Right forelimb (tissue), 1 donor: ENCODE measurements around the gene SHISAL2A.
A peak's percentile ranks its signal among the peaks of the same experiment; 100 is the strongest.

Experiments used
- DNase-seq: peaks from one replicate; pipeline ENCODE4 v3.0.0-alpha.2; 2018

SHISAL2A gene

DNA sequence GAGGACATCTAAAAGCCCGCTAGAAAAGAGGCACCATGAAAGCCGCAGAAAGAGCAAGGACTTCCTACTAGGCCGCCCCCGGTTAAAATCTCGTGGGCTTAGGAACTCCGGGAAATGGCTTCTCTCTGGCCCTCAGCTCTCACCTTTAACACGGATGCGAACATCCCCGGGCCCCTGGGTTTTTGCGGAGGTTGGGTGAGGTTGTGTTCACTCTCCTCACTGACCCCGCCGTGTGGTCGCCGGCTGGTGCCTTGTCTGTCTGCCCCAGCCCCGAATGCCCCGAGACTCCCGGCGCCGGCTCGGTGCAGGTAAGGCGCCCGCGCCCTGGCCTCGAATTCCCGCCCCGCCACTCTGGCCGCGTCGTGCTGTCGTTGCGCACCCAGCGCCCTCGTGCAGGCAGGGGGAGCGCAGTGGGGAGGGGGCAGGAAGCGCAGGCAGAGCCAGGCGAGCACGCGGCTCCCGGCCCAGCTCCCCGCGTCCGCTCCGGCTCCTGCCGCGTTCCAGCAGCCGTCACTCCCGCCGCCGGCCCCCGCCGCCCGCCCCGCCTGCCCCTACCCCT, at the start of gene SHISAL2A:
Gene SHISAL2A, plus strand, starts transcription at position 437 of the 559 bp plus-strand sequence. CDS start 326 bp downstream, outside the sequence.
- peak; percentile 70 for DNase-seq

DNA sequence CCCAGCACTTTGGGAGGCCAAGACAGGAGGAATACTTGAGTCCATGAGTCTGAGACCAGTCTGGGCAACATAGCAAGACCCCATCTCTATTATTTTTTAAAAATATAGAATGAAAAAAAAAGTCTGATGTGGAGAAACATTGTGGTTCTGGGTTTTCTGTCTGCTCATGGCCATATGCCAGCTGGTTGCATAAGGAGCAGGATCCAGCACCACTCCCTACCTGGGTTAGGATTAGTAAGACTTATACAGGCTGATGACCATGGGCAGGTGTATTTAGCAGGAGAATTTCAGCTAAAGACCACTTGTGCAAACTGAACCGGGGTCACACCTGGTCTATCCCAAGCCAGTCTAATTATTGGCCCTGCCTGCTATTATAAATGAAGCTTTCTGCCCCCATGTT, 47.5 kb upstream of the SHISAL2A start:
- DNase-seq = no peak

DNA sequence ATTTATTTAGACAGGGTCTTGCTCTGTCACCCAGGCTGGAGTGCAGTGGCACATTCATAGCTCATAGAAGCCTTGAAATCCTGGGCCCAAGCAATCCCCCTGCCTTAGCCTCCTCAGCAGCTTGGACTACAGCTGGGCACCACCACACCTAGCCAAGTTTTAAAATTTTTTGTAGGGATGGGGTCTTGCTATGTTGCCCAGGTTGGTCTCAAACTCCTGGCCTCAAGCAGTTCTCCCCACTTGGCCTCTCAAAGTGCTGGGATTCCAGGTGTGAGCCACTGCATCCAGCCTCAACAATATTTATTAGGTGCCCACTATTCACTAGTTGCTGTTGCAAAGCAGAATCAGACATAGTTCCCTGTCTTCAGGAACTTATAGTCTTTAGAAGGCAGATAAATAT, 44.9 kb upstream of the SHISAL2A start:
- no peak for DNase-seq

DNA sequence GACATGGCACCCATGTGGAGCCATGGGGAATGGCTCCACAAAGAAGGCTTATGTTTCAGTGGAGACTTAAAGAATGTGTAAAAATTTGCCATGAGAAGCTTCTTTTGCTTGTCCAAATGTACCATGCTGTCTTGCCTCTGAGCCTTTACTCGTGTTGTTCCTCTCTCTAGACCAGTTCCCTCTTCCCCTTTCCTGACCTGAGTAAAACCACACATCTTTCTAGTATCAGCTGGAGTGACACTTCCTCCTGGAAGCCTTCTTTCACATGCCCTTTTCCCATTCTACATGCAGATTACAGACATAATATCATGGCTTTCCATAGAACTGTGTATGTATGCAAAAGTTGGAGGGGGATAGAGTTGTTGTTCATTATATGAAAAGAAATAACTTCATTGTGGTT, 44.4 kb upstream of the SHISAL2A start:
- DNase-seq = no peak

DNA sequence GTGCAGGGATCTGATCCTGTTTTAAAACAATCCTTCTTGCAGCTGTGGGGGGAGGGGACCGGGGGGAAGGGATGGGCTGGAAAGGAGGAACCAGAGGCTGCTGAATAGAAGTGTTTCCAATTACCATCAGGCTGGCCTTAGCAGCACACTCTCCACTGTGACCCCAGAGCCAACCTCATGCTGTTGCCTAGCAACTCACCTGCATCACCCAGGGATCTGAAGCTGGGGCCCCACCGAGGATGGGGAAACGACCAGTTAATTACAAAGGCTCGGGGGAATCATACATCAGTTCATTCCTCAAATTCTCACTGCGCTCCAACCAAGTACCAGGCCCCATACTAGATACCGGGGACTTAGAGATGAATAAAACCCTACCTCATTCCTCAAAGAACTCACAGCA, 42.7 kb upstream of the SHISAL2A start:
- no peak for DNase-seq

DNA sequence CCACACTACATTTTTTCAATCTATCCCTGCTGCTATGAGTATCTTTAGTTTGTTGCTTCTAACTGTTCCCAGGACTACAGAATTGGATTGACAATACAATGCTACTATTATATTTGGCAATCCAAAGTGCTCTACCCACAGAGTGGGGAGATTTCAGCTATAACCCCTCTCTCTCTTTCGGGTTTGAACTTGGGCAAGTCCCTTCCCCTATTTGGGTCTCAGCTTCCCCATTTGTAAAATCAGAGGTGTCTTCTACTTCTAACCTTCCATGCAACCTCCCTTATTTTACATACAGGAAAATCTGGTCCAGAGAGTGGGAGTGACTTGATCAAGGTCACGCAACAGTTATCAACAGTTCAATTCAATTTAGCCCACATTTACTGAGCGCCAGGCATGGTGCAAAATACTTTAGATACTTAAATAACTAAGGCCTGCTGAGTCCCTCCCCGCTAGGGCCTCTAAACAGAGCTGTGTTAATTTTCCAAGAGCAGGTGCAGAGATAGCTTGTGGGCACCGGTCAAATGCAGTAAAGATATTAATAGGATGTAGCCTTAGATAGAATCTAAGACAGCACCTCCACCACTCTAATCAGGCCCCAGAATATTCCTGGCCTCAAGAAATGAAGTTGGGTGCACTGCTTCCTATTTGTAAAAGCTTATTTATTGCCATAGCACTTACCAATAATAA, 40.2 kb upstream of the SHISAL2A start:
- no peak for DNase-seq

DNA sequence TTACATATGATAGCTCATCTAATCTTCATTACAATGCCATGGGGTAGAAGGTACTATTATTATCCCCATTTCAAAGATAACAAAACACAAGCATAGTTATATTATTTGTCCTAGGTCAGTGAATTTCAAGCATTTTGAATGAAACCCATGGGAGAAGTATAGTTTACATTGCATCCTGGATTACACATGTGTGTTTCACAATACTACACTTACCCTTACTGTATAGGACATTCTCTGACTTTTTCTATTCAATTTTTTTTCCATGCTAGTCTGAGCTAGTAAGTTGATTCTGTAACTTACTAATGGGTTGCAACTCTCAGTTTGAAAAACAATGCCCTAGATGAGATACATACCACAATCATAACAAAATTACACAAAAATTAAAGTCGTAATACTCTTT, 39.5 kb upstream of the SHISAL2A start:
- DNase-seq = no peak

DNA sequence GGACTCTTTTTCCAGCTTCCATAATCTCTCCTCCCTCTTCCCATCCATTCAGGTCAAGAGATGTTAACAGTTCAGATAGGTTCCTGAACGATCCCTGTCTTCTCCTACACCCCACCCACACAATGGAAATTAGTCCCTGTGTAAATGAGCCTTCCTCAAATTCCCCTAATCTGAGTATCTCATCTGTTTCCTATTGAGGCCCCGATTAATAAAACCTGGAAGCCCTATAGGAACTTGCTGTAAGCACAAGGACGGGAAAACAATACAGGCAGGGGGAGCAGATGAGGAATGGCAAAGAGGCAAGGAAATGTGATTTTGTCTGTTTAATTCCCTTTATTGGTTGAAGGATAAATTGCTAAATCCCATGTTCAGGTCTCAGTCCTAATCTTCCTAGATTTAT, 37.9 kb upstream of the SHISAL2A start:
- no peak for DNase-seq

DNA sequence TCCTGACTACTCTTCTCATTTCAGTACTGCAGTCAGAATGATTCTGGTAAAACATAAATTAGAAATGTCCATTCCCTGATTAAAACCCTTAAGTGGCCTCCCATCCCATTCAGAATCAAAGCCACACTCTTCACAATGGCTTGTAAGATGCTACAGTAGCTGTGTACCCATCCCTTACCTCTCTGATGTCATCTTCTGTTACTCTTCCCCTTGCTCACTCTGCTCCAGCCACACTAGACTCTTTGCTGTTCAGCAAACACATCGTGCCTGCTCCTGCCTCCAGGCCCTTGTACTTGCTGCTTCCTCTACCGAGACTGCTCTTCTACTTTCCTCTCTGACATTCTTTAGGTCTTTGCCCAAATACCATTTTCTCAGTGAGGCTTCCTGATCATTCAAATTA, 35.1 kb upstream of the SHISAL2A start:
- DNase-seq = no peak

DNA sequence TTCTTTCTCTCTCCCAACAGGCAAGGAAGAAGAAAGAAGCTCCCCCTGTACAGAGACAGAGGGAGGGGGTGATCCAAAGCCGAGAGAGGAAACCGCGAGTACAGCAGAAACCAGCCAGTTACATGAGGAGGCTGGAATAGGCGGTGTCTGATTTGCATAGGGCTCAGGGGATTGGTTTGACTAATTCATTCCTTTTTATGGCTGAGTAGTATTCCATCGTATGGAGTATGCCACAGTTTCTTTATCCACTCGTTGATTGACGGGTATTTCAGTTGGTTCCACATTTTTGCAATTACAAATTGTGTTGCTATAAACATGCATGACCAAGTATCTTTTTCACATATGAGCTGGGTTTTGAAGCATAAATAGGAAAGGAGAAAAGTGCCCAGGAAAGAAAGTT, 34.2 kb upstream of the SHISAL2A start:
- DNase-seq = no peak

DNA sequence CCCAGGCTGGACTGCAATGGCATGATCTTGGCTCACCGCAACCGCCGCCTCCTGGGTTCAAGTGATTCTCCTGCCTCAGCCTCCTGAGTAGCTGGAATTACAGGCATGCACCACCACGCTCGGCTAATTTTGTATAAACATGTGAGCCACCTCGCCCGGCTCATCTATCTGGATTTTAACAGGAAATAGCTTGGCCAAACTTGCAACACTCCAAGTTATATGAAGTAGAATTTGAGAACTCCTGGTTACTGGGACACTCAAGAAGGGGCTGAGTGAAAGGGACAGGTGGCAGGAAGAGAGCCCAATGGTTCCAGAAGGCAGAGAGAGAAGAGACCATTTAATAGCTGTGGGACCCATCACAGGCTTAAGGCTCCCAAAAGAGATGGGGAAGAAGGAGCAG, 33.7 kb upstream of the SHISAL2A start:
- DNase-seq = no peak

DNA sequence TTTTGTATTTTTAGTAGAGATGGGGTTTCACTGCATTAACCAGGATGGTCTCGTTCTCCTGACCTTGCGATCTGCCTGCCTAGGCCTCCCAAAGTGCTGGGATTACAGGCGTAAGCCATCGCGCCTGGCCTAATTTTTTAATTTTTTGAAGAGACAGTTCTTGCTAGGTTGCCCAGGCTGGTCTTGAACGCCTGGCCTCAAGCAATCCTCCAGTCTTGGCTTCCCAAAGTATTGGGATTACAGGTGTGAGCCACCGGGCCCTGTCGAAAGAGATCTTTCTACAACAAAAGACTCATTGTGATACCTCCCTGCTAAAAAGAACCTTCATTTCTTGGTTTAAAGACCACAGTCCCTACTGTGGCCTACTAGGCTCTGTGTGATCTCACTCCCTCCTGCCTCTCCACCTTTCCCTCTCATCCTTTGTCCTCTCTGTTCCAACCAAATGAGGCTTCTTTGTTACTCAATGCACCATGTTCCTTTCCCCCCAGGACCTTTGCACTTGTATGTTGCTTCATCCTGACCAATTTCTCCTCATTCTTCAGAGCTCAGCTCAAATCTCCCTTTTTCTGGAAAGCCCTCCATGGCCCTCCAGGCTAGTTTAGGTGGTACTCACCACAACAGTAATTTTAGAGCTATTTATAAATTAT, 32.3 kb upstream of the SHISAL2A start:
- no peak for DNase-seq

DNA sequence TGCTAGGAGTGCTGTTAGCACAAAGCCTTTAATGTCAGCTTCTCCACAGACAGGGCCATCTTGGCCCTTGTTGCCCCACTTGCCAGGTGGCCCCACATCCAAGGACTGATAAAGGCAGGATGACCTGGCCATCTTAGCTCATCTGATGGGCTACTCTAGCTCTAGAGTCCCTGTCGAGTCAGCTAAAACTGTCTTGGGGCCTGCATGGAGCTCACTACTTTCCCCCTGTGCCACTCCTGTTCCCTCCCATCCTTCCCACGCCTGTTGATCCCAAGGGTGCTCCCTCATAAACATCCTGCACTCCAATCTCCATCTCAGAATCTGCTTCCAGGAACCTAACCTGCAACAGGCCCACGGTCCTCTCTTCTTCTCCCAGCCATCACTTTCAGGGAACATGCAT, 31.4 kb upstream of the SHISAL2A start:
- DNase-seq = no peak

DNA sequence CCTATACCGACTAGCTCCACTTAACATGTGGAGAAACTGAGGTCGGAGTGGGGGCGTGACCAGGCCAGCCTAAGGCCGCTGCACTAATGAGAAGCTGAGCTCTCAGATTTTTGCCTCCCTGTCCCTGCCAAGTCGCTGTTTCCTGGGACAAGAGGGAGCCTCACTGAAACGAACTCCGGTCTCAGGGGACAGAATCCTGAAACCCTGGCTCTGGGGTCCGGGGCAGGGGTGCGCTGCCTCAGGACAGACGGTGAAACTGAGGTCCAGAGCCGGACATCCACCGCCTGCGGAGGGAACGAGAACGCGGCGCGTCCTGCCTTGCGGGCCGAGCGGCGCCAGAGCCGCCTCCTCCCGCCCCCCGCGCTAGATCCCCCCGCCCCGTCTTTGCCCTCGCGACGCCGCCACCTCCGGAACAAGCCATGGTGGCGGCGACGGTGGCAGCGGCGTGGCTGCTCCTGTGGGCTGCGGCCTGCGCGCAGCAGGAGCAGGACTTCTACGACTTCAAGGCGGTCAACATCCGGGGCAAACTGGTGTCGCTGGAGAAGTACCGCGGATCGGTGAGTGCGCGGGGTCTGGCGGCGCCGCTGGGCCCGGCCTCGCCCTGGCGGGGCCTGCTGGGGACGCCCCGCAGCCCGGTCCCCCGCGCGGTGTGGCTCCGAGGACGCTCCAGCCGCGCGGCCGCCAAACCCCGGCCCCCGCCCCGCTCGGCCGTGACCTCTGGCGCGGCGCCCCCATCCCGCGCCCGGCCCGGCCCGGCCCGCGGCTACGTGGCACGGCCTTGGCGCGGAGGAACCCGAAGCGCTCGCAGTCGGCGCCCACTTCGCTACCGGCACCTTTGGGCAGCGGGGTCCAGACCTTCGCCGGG, 30.7 kb upstream of the SHISAL2A start, which contains the start of gene GPX7:
Gene GPX7, plus strand, starts transcription at position 381 of the 865 bp plus-strand sequence. Its CDS starts 39 bp downstream, at position 420.
- peak; percentile 76 for DNase-seq

DNA sequence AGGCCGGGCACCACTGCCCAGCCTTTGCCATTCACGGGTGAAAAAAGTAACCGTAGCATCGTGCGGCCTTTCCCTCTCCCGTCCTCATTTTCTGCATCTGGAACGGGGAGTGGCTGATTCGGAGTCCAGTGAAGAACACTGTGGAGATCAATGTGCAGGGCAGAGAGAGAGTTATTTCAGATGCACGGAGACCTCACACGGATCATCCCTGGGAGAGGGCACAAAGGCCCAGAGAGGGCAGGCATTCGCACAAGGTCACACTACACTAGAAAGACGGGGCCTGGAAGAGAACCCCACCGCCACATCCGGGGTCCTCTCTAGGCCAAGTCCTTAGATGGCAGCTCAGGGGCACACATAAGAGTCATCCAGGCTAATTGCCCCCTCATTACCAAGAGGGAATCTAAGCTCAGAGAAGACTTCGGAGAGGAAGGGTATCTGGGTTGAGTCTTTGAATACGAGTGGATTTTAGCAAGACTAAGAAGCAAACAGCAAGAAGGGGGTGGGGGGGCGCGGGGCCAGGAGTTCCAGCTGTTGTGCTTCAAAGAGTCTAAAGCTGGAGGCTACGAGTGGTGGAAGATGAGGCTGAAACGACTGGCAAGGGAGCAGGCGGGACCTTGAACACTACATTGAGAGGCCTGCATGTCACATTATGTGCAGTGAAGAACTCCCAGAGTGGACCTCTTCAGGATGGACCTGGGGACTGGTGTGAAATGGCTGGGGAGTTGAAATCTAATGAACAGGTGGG, 29.9 kb upstream of the SHISAL2A start:
- DNase-seq = peak; percentile 74

DNA sequence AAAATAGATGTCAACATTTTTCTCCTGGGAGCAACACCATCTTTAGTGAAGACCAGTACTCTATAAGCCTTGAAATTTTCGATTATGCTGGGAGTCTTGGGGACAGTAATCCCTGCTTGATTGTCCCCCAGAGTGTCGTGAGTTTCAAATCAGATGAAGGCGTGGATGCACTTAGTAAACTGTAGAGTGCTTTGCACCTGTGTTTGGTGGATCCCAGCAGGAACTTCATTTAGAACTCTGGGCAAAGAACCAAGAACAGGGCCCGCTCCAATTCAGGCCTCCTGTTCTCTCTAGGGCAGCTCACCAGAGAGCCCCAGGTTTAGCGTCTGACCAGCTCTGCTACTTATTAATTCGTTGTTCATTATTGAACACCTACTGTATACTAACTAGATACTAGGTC, 29.3 kb upstream of the SHISAL2A start:
- no peak for DNase-seq

DNA sequence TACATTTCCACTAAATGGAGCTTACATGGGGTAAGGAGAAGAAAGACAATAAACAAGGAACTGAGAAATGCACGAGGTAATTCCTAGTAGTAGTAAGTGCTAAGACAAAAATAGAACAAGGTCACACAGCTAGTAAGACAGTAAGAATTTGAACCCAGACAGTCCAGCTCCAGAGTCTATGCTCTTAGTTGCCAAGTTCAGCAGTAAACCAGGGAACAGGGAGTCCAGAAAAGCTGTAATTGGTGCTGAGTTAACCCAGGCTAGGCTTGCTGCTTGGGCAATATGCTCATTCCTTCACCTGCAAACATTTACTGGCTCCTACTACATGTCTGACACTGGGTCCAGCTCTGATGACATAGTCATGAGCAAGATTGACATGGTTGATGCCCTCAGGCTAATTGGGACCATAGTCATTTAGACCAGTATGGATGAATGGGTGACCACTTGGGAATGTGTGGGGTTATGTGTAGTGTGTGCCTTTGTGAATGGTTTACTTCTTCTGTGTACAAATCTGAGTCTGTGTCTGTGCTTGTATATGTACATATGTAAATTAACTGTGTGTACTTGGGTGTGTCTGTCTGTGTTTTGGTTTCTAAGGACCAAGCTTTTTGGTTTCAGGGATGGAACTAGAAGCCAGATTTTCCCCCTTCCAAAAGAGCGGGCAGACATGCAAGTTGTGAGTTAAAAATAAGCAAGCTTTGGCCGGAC, 28.8 kb upstream of the SHISAL2A start:
- no peak for DNase-seq

DNA sequence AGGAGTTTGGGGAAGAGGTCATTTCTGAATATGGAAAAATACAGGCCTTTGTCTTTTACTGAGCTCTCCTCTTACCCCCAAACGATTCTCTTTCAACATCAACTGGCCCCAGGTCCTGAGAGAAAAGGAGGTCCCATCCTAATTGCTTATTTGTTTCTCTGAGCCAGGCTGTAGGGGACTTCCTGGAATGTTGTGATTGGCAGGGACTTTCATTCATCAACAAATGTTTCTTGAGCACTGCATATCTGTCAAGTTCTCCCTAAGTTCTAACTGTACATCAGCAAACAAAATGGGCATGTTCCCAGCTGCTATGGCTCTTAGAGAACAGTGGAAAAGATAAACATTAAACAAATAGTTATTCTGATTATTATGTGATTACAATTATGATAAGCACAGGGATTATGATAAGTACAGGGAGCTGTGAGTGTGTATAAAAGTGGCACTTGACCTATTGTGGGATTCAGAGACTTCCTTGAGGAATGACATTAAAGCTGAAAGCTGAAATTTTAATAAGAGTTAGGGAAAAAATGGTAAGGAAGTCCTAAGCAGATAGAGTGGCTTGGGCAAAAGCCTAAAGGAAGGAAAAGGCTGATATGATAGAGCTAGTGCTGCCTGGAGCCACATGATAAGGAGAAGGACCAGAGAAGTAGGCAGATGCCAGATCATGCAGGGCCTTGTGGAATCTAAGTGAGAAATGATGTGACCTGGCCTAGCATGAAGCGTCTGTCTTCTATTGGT, 19.2 kb upstream of the SHISAL2A start:
- DNase-seq = no peak

DNA sequence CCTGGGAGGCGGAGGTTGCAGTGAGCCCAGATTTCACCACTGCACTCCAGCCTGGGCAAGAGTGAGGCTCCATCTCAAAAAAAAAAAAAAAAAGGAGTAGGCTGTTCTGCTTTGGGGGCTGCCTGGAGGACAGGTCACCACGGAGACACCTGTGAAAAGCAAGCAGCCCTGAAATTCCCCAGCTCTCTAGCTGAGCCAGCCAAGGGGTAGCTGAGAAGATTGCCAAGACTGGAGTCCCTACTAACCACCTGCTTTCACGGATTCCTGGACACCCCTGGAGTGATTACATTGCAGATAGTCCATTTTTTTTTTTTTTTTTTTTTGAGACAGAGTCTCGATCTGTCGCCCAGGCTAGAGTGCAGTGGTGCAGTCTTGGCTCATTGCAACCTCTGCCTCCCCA, 18.3 kb upstream of the SHISAL2A start:
- no peak for DNase-seq

DNA sequence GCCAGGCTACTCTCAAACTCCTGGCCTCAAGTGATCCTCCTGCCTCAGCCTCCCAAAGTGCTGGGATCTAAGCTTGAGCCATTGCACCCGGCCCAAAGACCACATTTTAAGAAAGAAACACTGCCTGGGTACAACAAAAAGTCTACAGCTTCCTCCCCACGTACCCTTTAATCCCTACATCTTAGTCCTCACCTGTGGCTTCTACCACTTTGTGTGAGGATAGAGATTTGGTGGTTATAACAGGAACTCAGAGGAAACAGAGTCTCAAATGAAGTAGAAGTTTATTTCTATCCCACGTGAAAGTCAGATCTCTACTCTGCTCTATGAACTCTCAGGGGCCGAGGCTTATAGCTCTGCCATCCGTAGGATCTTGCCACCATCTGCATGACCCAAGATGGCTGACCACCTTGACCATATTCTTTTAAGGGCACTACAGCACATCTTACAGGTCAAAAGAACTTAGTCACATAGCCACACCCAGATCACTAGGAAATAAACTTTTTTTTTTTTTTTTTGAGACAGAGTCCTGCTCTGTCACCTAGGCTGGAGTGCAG, 17.4 kb upstream of the SHISAL2A start:
- no peak for DNase-seq

DNA sequence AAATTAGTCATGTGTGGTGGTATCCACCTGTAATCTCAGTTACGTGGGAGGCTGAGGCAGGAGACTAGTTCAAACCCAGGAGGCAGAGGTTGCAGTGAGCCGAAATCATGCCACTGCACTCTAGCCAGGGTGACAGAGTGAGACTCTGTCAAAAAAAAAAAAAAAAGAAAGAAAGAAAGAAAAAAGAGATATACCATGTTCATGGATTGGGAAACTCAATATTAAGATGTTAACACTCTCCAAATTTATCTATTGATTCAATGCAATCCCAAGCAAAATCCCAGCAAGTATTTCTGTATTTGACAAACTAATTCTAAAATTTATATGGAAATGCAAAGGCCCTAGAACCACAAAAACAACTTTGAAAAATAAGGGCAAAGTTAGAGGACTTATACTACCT, 11.0 kb upstream of the SHISAL2A start:
- DNase-seq = no peak
